ENCODE data around the gene RFX7. TPM values are rescaled to one million over a fixed set of nuclear protein-coding genes. Genes with fewer than 3 reads are reported as not detected.

The RFX7 gene
- total RNA-seq, 5 donors from 2014 or later (not counting 1 experiment from before 2014, with no cell fraction given): 23.3 to 30.4 (median 27.9) TPM

DNA sequence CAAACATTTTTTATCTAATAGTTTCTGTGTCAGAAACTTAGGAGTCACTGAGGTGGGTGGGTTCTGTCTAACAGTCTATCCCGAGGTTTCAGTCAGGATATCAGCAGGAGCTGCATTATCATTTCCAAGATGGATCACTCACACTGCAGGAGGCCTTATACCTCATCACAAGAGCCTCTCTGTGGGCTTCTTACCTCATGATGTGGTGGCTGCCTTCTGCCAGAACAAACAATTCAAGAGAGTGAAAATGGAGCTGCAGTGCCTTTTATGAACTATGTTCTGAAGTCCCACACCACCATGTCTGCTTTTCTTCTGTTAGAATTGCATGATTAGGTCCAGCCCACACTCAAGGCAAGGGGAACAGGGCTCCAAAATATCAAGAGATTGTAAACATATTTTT is 27.9 kb downstream of the RFX7 start:
- peaks cover 0 to 2% of the 10 kb centered on the region in 2 donors for H3K36me3 ChIP-seq (ENCODE audit: control insufficient read depth in 2 of 2, extremely low read depth in 1 of 2, insufficient read depth in 1 of 2, low read length in 1 of 2)
- Mint-ChIP-seq H3K27ac (peak overlapping the region in 1 of 2 donors; percentile 67), H3K4me3 (no peak overlapping the region), H3K36me3 (peaks cover 52% of the 10 kb centered on the region), H3K27me3 (no peaks in the 10 kb centered on the region), H3K9me3 (peaks cover 21 to 40% (median 33%) of the 10 kb centered on the region in 3 donors), H3K4me1 (peaks cover 20 to 28% (median 26%) of the 10 kb centered on the region in 3 donors)
- no CpG with 5 or more reads among the region's 1 CpG for WGBS (ENCODE audit: insufficient coverage)
- ChIA-PET CTCF (no interaction called here), POLR2A (no interaction called here)
- H3K27ac ChIP-seq (ENCODE audit: low read length): no peak overlapping the region
- ATAC-seq (replicated peaks in 1 of 4) (no peak), DNase-seq (no peak)
- peaks cover 12% of the 10 kb centered on the region for H3K9me3 ChIP-seq
- no peaks in the 10 kb centered on the region for H3K27me3 ChIP-seq (replicated peaks in 1 of 2; ENCODE audit: control insufficient read depth in 2 of 2, extremely low read depth in 1 of 2, insufficient read depth in 2 of 2, low read length in 1 of 2)
- H3K4me3 ChIP-seq (ENCODE audit: control insufficient read depth in 1 of 2, extremely low read depth in 1 of 2, low read length in 1 of 2): no peak overlapping the region
- H3K4me1 ChIP-seq (ENCODE audit: control insufficient read depth in 1 of 2, extremely low read depth in 1 of 2, insufficient read depth in 2 of 2, low read length in 2 of 2): no peaks in the 10 kb centered on the region

DNA sequence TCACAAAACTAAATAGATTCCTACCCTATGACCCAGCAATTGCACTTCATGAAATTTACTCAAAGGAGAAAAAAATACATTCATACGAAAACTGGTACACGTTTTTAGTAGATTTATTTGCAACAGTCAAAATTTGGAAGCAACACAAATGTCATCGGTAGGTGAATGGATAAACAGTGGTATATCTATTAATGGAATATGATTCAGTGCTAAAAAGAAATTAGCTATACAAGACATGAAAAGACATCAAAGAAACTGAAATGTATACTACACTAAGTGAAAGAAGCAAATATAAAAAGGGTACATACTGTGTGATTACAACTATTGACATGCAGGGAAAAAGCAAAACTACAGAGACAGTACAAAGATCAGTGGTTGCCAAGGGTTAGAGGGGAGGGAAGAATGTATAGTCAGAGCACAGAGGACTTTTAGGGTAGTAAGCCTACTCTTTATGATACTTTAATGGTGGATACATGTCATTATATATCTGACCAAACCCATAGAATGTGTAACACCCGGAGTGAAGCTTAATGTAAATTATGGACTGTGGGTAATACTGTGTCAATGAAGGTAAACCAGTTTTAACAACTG is 31.6 kb downstream of the RFX7 start:
- Histone ChIP-seq H3K4me1 (ENCODE audit: control insufficient read depth in 1 of 2, extremely low read depth in 1 of 2, insufficient read depth in 2 of 2, low read length in 2 of 2) (peaks cover 7 to 17% of the 10 kb centered on the region in 2 experiments), H3K36me3 (ENCODE audit: control insufficient read depth in 2 of 2, extremely low read depth in 1 of 2, insufficient read depth in 1 of 2, low read length in 1 of 2) (peaks cover 0 to 2% of the 10 kb centered on the region in 2 donors), H3K27me3 (replicated peaks in 1 of 2; ENCODE audit: control insufficient read depth in 2 of 2, extremely low read depth in 1 of 2, insufficient read depth in 2 of 2, low read length in 1 of 2) (no peaks in the 10 kb centered on the region), H3K9me3 (peaks cover 12% of the 10 kb centered on the region), H3K4me3 (ENCODE audit: control insufficient read depth in 1 of 2, extremely low read depth in 1 of 2, low read length in 1 of 2) (no peak overlapping the region), H3K27ac (ENCODE audit: low read length) (no peak overlapping the region)
- no peak for DNase-seq
- Mint-ChIP-seq H3K36me3 (peaks cover 44% of the 10 kb centered on the region), H3K27ac (no peak overlapping the region), H3K4me3 (no peak overlapping the region), H3K9me3 (peaks cover 15 to 35% (median 27%) of the 10 kb centered on the region in 3 donors), H3K4me1 (peaks cover 47 to 54% (median 52%) of the 10 kb centered on the region in 3 donors), H3K27me3 (no peaks in the 10 kb centered on the region)
- no peak for ATAC-seq (replicated peaks in 1 of 4)
- WGBS (ENCODE audit: insufficient coverage): no CpG with 5 or more reads among the region's 4 CpGs
- CTCF ChIA-PET: interaction anchor here in 1 of 2 donors (0.6 kb wide), 1 partner anchor 34 kb away, joined by 4 read pairs; no protein-coding TSS in a partner anchor
- POLR2A ChIA-PET: no interaction called here

DNA sequence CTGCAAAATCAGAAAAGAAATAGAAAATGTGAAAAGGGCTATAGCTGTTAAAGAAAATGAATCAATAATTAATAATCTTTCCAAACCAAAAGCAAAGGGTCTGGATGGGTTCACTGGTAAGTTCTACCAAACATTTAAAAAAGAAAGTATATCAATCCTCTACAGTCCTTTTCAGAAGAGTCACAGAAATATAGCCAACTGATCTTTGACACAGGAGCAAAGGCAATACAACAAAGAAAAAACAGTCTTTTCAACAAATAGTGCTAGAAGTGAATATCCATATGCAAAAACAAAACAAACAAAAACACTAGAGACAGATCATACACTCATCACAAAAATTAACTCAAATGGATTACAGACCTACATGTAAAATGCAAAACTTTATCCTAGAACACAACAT is 32.6 kb downstream of the RFX7 start:
- peaks cover 0 to 2% of the 10 kb centered on the region in 2 donors for H3K36me3 ChIP-seq (ENCODE audit: control insufficient read depth in 2 of 2, extremely low read depth in 1 of 2, insufficient read depth in 1 of 2, low read length in 1 of 2)
- H3K4me1 ChIP-seq (ENCODE audit: control insufficient read depth in 1 of 2, extremely low read depth in 1 of 2, insufficient read depth in 2 of 2, low read length in 2 of 2): peaks cover 7 to 23% of the 10 kb centered on the region in 2 experiments
- no peak overlapping the region for H3K27ac ChIP-seq (ENCODE audit: low read length)
- no peaks in the 10 kb centered on the region for H3K27me3 ChIP-seq (replicated peaks in 1 of 2; ENCODE audit: control insufficient read depth in 2 of 2, extremely low read depth in 1 of 2, insufficient read depth in 2 of 2, low read length in 1 of 2)
- CTCF ChIA-PET: no interaction called here
- Mint-ChIP-seq H3K27ac (peak overlapping the region; percentile 46 to 53), H3K27me3 (no peaks in the 10 kb centered on the region), H3K36me3 (peaks cover 41% of the 10 kb centered on the region), H3K4me1 (peaks cover 53 to 62% (median 60%) of the 10 kb centered on the region in 3 donors), H3K4me3 (no peak overlapping the region), H3K9me3 (peaks cover 15 to 38% (median 27%) of the 10 kb centered on the region in 3 donors)
- no peak for ATAC-seq (replicated peaks in 1 of 4)
- POLR2A ChIA-PET: no interaction called here
- no peak overlapping the region for H3K4me3 ChIP-seq (ENCODE audit: control insufficient read depth in 1 of 2, extremely low read depth in 1 of 2, low read length in 1 of 2)
- peaks cover 12% of the 10 kb centered on the region for H3K9me3 ChIP-seq
- no peak for DNase-seq

DNA sequence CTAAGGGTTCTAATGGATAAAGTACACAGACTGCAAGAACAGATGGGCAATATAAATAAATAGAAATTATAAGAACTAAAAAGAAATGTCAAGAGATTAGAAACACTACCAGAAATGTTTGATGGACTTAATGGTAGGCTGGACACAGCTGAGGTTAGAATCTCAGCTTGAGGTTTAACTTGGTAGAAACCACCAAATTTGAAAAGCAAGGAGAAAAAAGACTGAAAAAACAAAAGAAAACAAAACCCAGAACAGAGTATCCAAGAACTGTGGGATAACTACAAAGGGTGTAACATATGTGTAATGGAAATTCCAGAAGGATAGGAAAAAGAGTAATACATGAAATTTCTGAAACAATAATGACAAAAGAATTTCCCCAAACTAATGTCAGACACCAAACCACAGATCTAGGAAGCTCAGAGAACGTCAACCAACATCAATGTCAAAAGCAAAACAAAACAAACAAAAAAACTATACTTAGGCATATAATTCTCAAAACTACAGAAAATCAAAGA is 35.0 kb downstream of the RFX7 start:
- no peak overlapping the region for H3K4me3 ChIP-seq (ENCODE audit: control insufficient read depth in 1 of 2, extremely low read depth in 1 of 2, low read length in 1 of 2)
- H3K9me3 ChIP-seq: peaks cover 9% of the 10 kb centered on the region
- ATAC-seq (replicated peaks in 1 of 4) (no peak), DNase-seq (peak in 1 of 35 experiments; percentile 1)
- Mint-ChIP-seq H3K27ac (peak overlapping the region; percentile 92 to 95), H3K9me3 (peaks cover 15 to 33% (median 20%) of the 10 kb centered on the region in 3 donors), H3K4me1 (peaks cover 76 to 79% (median 77%) of the 10 kb centered on the region in 3 donors), H3K27me3 (no peaks in the 10 kb centered on the region), H3K4me3 (peak overlapping the region; percentile 31 to 68 (median 56)), H3K36me3 (peaks cover 35% of the 10 kb centered on the region)
- H3K4me1 ChIP-seq (ENCODE audit: control insufficient read depth in 1 of 2, extremely low read depth in 1 of 2, insufficient read depth in 2 of 2, low read length in 2 of 2): peaks cover 11 to 23% of the 10 kb centered on the region in 2 experiments
- WGBS (ENCODE audit: insufficient coverage): 0% methylated on average over 1 of the region's 1 CpG
- H3K36me3 ChIP-seq (ENCODE audit: control insufficient read depth in 2 of 2, extremely low read depth in 1 of 2, insufficient read depth in 1 of 2, low read length in 1 of 2): peaks cover 0 to 2% of the 10 kb centered on the region in 2 donors
- no peaks in the 10 kb centered on the region for H3K27me3 ChIP-seq (replicated peaks in 1 of 2; ENCODE audit: control insufficient read depth in 2 of 2, extremely low read depth in 1 of 2, insufficient read depth in 2 of 2, low read length in 1 of 2)
- CTCF ChIA-PET: no interaction called here
- POLR2A ChIA-PET: interaction anchor here in 1 of 2 donors (0.6 kb wide), 1 partner anchor 15 kb away, joined by 4 read pairs; no protein-coding TSS in a partner anchor
- H3K27ac ChIP-seq (ENCODE audit: low read length): peak overlapping the region; percentile 57

DNA sequence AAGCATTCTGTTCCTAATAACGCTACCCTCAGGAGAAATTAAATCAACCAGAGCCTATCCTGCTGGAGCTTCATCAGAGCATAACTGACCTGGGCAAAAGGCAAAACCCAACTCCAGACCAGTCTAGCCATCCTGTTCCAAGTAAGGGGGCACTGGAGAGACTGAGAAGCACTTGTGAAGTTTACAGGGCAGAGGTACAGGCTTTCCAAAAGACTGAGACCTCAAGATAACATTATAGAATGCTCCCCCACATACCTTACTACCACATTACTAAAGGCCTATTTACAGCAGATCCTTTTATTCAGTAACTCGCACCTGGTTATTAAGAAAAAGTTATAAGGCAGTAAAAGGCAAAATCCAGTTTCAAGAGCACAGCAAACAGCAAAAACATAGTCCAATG is 35.5 kb downstream of the RFX7 start:
- peak in 3 of 4 experiments; percentile 35 to 53 (median 40) for ATAC-seq (replicated peaks in 1 of 4)
- Mint-ChIP-seq H3K27ac (peak overlapping the region; percentile 92 to 95), H3K4me1 (peaks cover 77 to 81% (median 81%) of the 10 kb centered on the region in 3 donors)

DNA sequence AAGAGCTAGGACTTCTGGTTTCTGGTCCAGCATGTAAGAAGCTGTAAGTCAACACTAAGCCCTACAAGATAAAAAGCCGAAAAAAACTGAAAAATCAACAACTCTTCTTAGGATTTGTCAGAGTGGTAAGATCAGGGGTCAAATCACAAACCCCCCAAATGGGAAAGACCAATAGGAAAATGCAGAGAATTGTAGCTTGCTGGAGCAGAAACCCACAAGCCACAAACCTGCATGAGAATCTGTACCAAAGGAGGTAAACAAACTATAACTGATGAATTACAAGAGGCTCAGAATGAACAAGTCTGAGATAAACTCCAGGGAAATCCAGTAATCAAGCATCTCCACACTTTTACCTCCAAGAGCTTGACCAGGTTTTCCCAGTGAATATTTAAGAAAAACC is 36.0 kb downstream of the RFX7 start:
- CTCF ChIA-PET: interaction anchor here in 1 of 2 donors (0.8 kb wide), 1 partner anchor 94 kb away, joined by 4 read pairs; no protein-coding TSS in a partner anchor
- ATAC-seq (replicated peaks in 1 of 4): peak; percentile 55 to 66 (median 62)
- no CpG with 5 or more reads among the region's 1 CpG for WGBS (ENCODE audit: insufficient coverage)

More for the DNA sequence above, 35.5 kb downstream of the RFX7 start:
- 100% methylated on average over 1 of the region's 2 CpGs for WGBS (ENCODE audit: insufficient coverage)
- peaks cover 31% of the 10 kb centered on the region for H3K36me3 Mint-ChIP-seq
- ChIA-PET POLR2A (interaction anchor here in 1 of 2 donors (0.6 kb wide), 2 partner anchors 16 to 29 kb away, joined by 4 to 7 read pairs; no protein-coding TSS in a partner anchor), CTCF (interaction anchor here in 1 of 2 donors (0.8 kb wide), 1 partner anchor 95 kb away, joined by 4 read pairs; no protein-coding TSS in a partner anchor)
- DNase-seq: peak in 1 of 35 experiments; percentile 2
- H3K27ac ChIP-seq (ENCODE audit: low read length): peak overlapping the region; percentile 57
- H3K27me3 ChIP-seq (replicated peaks in 1 of 2; ENCODE audit: control insufficient read depth in 2 of 2, extremely low read depth in 1 of 2, insufficient read depth in 2 of 2, low read length in 1 of 2): no peaks in the 10 kb centered on the region
- H3K9me3 ChIP-seq: peaks cover 9% of the 10 kb centered on the region
- no peak overlapping the region for H3K4me3 ChIP-seq (ENCODE audit: control insufficient read depth in 1 of 2, extremely low read depth in 1 of 2, low read length in 1 of 2)
- peaks cover 0 to 2% of the 10 kb centered on the region in 2 donors for H3K36me3 ChIP-seq (ENCODE audit: control insufficient read depth in 2 of 2, extremely low read depth in 1 of 2, insufficient read depth in 1 of 2, low read length in 1 of 2)
- H3K9me3 Mint-ChIP-seq: peaks cover 15 to 29% (median 17%) of the 10 kb centered on the region in 3 donors
- peaks cover 11 to 23% of the 10 kb centered on the region in 2 experiments for H3K4me1 ChIP-seq (ENCODE audit: control insufficient read depth in 1 of 2, extremely low read depth in 1 of 2, insufficient read depth in 2 of 2, low read length in 2 of 2)
- H3K27me3 Mint-ChIP-seq: no peaks in the 10 kb centered on the region
- peak overlapping the region; percentile 51 to 60 (median 56) for H3K4me3 Mint-ChIP-seq

More for the DNA sequence above, 36.0 kb downstream of the RFX7 start:
- Histone ChIP-seq H3K9me3 (peaks cover 9% of the 10 kb centered on the region), H3K27me3 (replicated peaks in 1 of 2; ENCODE audit: control insufficient read depth in 2 of 2, extremely low read depth in 1 of 2, insufficient read depth in 2 of 2, low read length in 1 of 2) (no peaks in the 10 kb centered on the region), H3K4me1 (ENCODE audit: control insufficient read depth in 1 of 2, extremely low read depth in 1 of 2, insufficient read depth in 2 of 2, low read length in 2 of 2) (peaks cover 11 to 23% of the 10 kb centered on the region in 2 experiments), H3K4me3 (ENCODE audit: control insufficient read depth in 1 of 2, extremely low read depth in 1 of 2, low read length in 1 of 2) (peak overlapping the region in 1 of 2 donors; percentile 6), H3K27ac (ENCODE audit: low read length) (peak overlapping the region; percentile 57), H3K36me3 (ENCODE audit: control insufficient read depth in 2 of 2, extremely low read depth in 1 of 2, insufficient read depth in 1 of 2, low read length in 1 of 2) (peaks cover 0 to 2% of the 10 kb centered on the region in 2 donors)
- DNase-seq: peak in 5 of 35 experiments; percentile 0 to 40 (median 5)
- Mint-ChIP-seq H3K36me3 (peaks cover 30% of the 10 kb centered on the region), H3K4me3 (peak overlapping the region; percentile 51 to 60 (median 56)), H3K27me3 (no peaks in the 10 kb centered on the region), H3K4me1 (peaks cover 81 to 86% (median 85%) of the 10 kb centered on the region in 3 donors), H3K27ac (peak overlapping the region; percentile 92 to 95), H3K9me3 (peaks cover 14 to 28% (median 15%) of the 10 kb centered on the region in 3 donors)
- POLR2A ChIA-PET: interaction anchor here (0.6 kb wide), 2 partner anchors 29 to 893 kb away, joined by 3 to 7 read pairs; no protein-coding TSS in a partner anchor
